IMR-90 (cell line): ENCODE data around the gene ZBTB33. TPM values are rescaled to one million over a fixed set of nuclear protein-coding genes. Genes with fewer than 3 reads are reported as not detected.

ENCODE experiments used
- ATAC-seq: fragments of 200-7000 bp; cut with Tn5 transposase; 2 replicates; pipeline ENCODE4 v1.9.1; 2020; ENCODE audit warnings: low read depth, mild to moderate bottlenecking, moderate library complexity
- BruUV-seq: library from RNA; stranded (reverse); fragments of 400-500 nt; replicated peaks from 2 replicates; lab custom pipeline; 2021; lab: Mats Ljungman, UMichigan
- CTCF ChIA-PET: fragments of 300-600 bp; formaldehyde crosslinking; extraction: SDS; loops from one replicate; lab custom pipeline; 2021; ENCODE audit warnings: antibody characterized with exemption; lab: Yijun Ruan, JAX
- POLR2A ChIA-PET: fragments of 300-600 bp; sonication (Branson Sonifier 250); formaldehyde crosslinking; loops from one replicate; lab custom pipeline; 2022; ENCODE audit warnings: antibody characterized with exemption; ENCODE audit not compliant: unreplicated experiment; lab: Charles Lee
- DNase-seq: peaks from one replicate; pipeline ENCODE4 v3.0.0; 2013
- H2AFZ ChIP-seq: replicated peaks from 2 replicates; pipeline ENCODE3; 2013; ENCODE audit warnings: low read length, mild to moderate bottlenecking; ENCODE audit not compliant: poor library complexity
- H2AK5ac ChIP-seq: 2 replicates; pipeline ENCODE4 v1.6.1; 2013; ENCODE audit warnings: low read depth, low read length, inconsistent platforms
- H2AK9ac ChIP-seq: replicated peaks from 2 replicates; pipeline ENCODE3; 2013; ENCODE audit warnings: mild to moderate bottlenecking, low read depth, low read length, moderate library complexity; ENCODE audit not compliant: poor library complexity
- H2BK120ac ChIP-seq: 2 replicates; pipeline ENCODE4 v1.6.1; 2013; ENCODE audit warnings: low read depth, low read length, inconsistent platforms
- H2BK15ac ChIP-seq: 3 replicates; pipeline ENCODE4 v1.6.1; 2013; ENCODE audit warnings: low read depth, low read length, inconsistent platforms
- H2BK20ac ChIP-seq: 2 replicates; pipeline ENCODE4 v1.6.1; 2013; ENCODE audit warnings: low read depth, mild to moderate bottlenecking, inconsistent platforms, low read length, moderate library complexity
- H2BK5ac ChIP-seq: 2 replicates; pipeline ENCODE4 v1.6.1; 2013; ENCODE audit warnings: mild to moderate bottlenecking, low read depth, low read length, inconsistent platforms; ENCODE audit not compliant: poor library complexity, severe bottlenecking
- H3K14ac ChIP-seq: replicated peaks from 2 replicates; pipeline ENCODE4 v1.6.1; 2013; ENCODE audit warnings: low read depth, low read length, inconsistent platforms
- H3K18ac ChIP-seq: 2 replicates; pipeline ENCODE4 v1.6.1; 2013; ENCODE audit warnings: low read depth, low read length, control low read depth
- H3K23ac ChIP-seq: 2 replicates; pipeline ENCODE4 v1.6.1; 2013; ENCODE audit warnings: low read depth, low read length, inconsistent platforms
- H3K27ac ChIP-seq: 2 replicates; pipeline ENCODE4 v1.5.1; 2013; ENCODE audit warnings: mild to moderate bottlenecking, control low read depth, low read length; ENCODE audit not compliant: insufficient read depth
- H3K27me3 ChIP-seq: 2 replicates; pipeline ENCODE4 v1.6.1; 2013; ENCODE audit warnings: low read length; ENCODE audit not compliant: control insufficient read depth, insufficient read depth
- H3K36me3 ChIP-seq: 2 replicates; pipeline ENCODE4 v1.6.1; 2013; ENCODE audit warnings: low read length, mixed read lengths; ENCODE audit not compliant: control insufficient read depth, insufficient read depth
- H3K4ac ChIP-seq: 2 replicates; pipeline ENCODE4 v1.6.1; 2013; ENCODE audit warnings: low read depth, low read length, inconsistent platforms
- H3K4me1 ChIP-seq: 2 replicates; pipeline ENCODE4 v1.6.1; 2013; ENCODE audit warnings: low read length, mixed read lengths; ENCODE audit not compliant: control insufficient read depth, insufficient read depth
- H3K4me2 ChIP-seq: 2 replicates; pipeline ENCODE4 v1.6.1; 2013; ENCODE audit warnings: low read depth, mild to moderate bottlenecking, control low read depth, low read length, moderate library complexity
- H3K4me3 ChIP-seq: 2 replicates; pipeline ENCODE4 v1.5.1; 2013; ENCODE audit warnings: low read depth, mild to moderate bottlenecking, control low read depth, low read length, moderate library complexity; ENCODE audit not compliant: insufficient read depth
- H3K56ac ChIP-seq: 2 replicates; pipeline ENCODE4 v1.6.1; 2013; ENCODE audit warnings: low read length, inconsistent platforms; ENCODE audit not compliant: insufficient read depth; ENCODE audit errors: extremely low read depth
- H3K79me1 ChIP-seq, 2 experiments: 2 replicates each; pipeline ENCODE4 v1.6.1; 2013; ENCODE audit warnings: low read length in 2 of 2, inconsistent platforms in 1 of 2, low read depth in 1 of 2
- H3K9ac ChIP-seq: 2 replicates; pipeline ENCODE4 v1.6.1; 2013; ENCODE audit warnings: low read depth, low read length, control low read depth
- H3K9me1 ChIP-seq: 2 replicates; pipeline ENCODE4 v1.6.1; 2013; ENCODE audit warnings: low read length, inconsistent platforms; ENCODE audit not compliant: insufficient read depth
- H3K9me3 ChIP-seq: 2 replicates; pipeline ENCODE4 v1.6.1; 2013; ENCODE audit warnings: low read length; ENCODE audit not compliant: control insufficient read depth, insufficient read depth
- H4K20me1 ChIP-seq: 2 replicates; pipeline ENCODE4 v1.6.1; 2013; ENCODE audit warnings: low read length, inconsistent platforms; ENCODE audit not compliant: insufficient read depth
- H4K5ac ChIP-seq: 2 replicates; pipeline ENCODE4 v1.6.1; 2013; ENCODE audit warnings: mild to moderate bottlenecking, low read depth, low read length, control low read depth
- H4K8ac ChIP-seq, 2 experiments: 2 replicates each; pipeline ENCODE4 v1.6.1; 2013; ENCODE audit warnings: low read depth in 2 of 2, low read length in 2 of 2, control low read depth in 1 of 2, inconsistent platforms in 1 of 2
- H4K91ac ChIP-seq: 2 replicates; pipeline ENCODE4 v1.6.1; 2013; ENCODE audit warnings: low read depth, low read length, inconsistent platforms; ENCODE audit not compliant: insufficient read depth
- BHLHE40 ChIP-seq: fragments of 150-350 bp; IDR thresholded peaks from 2 replicates; pipeline ENCODE4 v1.6.1; 2016; ENCODE audit warnings: mild to moderate bottlenecking, low read depth, low read length
- CEBPB ChIP-seq: IDR thresholded peaks from 2 replicates; pipeline ENCODE4 v1.6.1; 2012; ENCODE audit warnings: low read depth, low read length, improper control_type of control experiment
- CHD1 ChIP-seq: IDR thresholded peaks from 2 replicates; pipeline ENCODE4 v1.6.1; 2012; ENCODE audit warnings: low read depth, low read length, improper control_type of control experiment
- FOS ChIP-seq: fragments of 150-350 bp; IDR thresholded peaks from 2 replicates; pipeline ENCODE4 v1.6.1; 2016; ENCODE audit warnings: low read depth, low read length
- MAFK ChIP-seq: IDR thresholded peaks from 2 replicates; pipeline ENCODE4 v1.6.1; 2012; ENCODE audit warnings: low read depth, low read length, improper control_type of control experiment
- MAZ ChIP-seq: IDR thresholded peaks from 2 replicates; pipeline ENCODE4 v1.6.1; 2012; ENCODE audit warnings: low read depth, mild to moderate bottlenecking, low read length, improper control_type of control experiment, moderate library complexity, borderline replicate concordance
- MXI1 ChIP-seq: IDR thresholded peaks from 2 replicates; pipeline ENCODE4 v1.6.1; 2012; ENCODE audit warnings: low read depth, mild to moderate bottlenecking, low read length, moderate library complexity, borderline replicate concordance
- NFE2L2 ChIP-seq: fragments of 150-350 bp; IDR thresholded peaks from 2 replicates; pipeline ENCODE4 v1.6.1; 2016; ENCODE audit warnings: low read depth, mild to moderate bottlenecking, low read length
- POLR2A ChIP-seq: IDR thresholded peaks from 2 replicates; pipeline ENCODE4 v1.6.1; 2012; ENCODE audit warnings: mild to moderate bottlenecking, low read depth, low read length
- RAD21 ChIP-seq: IDR thresholded peaks from 2 replicates; pipeline ENCODE4 v1.6.1; 2012; ENCODE audit warnings: low read length, improper control_type of control experiment
- RCOR1 ChIP-seq: IDR thresholded peaks from 2 replicates; pipeline ENCODE4 v1.6.1; 2012; ENCODE audit warnings: mild to moderate bottlenecking, low read length, improper control_type of control experiment; ENCODE audit not compliant: insufficient replicate concordance
- RFX5 ChIP-seq: IDR thresholded peaks from 2 replicates; pipeline ENCODE4 v1.8.0; 2012; ENCODE audit warnings: low read depth, mild to moderate bottlenecking, low read length, moderate library complexity
- SMC3 ChIP-seq: fragments of 150-350 bp; IDR thresholded peaks from 2 replicates; pipeline ENCODE4 v1.6.1; 2016; ENCODE audit warnings: low read depth, mild to moderate bottlenecking, antibody characterized with exemption, low read length, moderate library complexity
- WGBS, 2 experiments: methylation state at CpG; one replicate each; pipeline versions ENCODE4 v1.1.5 to v1.1.7; 2013; ENCODE audit warnings: missing lambda C conversion rate in 2 of 2; ENCODE audit not compliant: insufficient read length in 1 of 2; ENCODE audit errors: extremely low coverage in 2 of 2; 5-methylcytosine and 5-hydroxymethylcytosine counted together
- dilution Hi-C: fragments of 300-500 bp; cut with HindIII; formaldehyde crosslinking; loops from one replicate; pipeline ENCODE4 v1.14.3; 2018; ENCODE audit warnings: low sequenced_read_pairs; ENCODE audit not compliant: unreplicated experiment
- in situ Hi-C: fragments of 300-500 bp; cut with MboI; formaldehyde crosslinking; loops from 3 replicates; pipeline ENCODE4 v1.14.3; 2019; ENCODE audit warnings: low sequenced_read_pairs, inconsistent platforms, mixed read lengths
- intact Hi-C: fragments of 100-400 bp; cut with micrococcal nuclease; formaldehyde crosslinking; loops from 2 replicates; pipeline ENCODE4 v1.10.0; 2022
- polyA plus RNA-seq, 3 experiments: library from polyadenylated mRNA; depleted of rRNA; stranded (reverse); fragments of >200 nt; gene quantifications; 2 replicates each; pipeline ENCODE4 v1.2.3, GENCODE V29; 2012; ENCODE audit warnings: low replicate concordance in 1 of 3
- total RNA-seq: library from RNA; depleted of rRNA; stranded (reverse); fragments of >200 nt; gene quantifications from 2 replicates; pipeline ENCODE4 v1.2.3, GENCODE V29; 2012
- TF ChIP-seq, protein P1 (sequence below): fragments of 150-350 bp; IDR thresholded peaks from 2 replicates; pipeline ENCODE4 v1.6.1; 2016; ENCODE audit warnings: low read depth, mild to moderate bottlenecking, low read length, moderate library complexity, borderline replicate concordance
- TF ChIP-seq, protein P2 (sequence below): conservative IDR thresholded peaks from 2 replicates; pipeline ENCODE4 v1.5.1; 2012; ENCODE audit warnings: mild to moderate bottlenecking, low read depth, low read length, improper control_type of control experiment
- TF ChIP-seq, protein P3 (sequence below): fragments of 150-350 bp; IDR thresholded peaks from 2 replicates; pipeline ENCODE4 v1.6.1; 2017; ENCODE audit warnings: mild to moderate bottlenecking, antibody characterized with exemption, low read length, low read depth

The ZBTB33 gene
- total and polyA plus RNA-seq, 2 of the 4 experiments (the other 2 are of a cell fraction) = 3.3 to 16.3 TPM

DNA sequence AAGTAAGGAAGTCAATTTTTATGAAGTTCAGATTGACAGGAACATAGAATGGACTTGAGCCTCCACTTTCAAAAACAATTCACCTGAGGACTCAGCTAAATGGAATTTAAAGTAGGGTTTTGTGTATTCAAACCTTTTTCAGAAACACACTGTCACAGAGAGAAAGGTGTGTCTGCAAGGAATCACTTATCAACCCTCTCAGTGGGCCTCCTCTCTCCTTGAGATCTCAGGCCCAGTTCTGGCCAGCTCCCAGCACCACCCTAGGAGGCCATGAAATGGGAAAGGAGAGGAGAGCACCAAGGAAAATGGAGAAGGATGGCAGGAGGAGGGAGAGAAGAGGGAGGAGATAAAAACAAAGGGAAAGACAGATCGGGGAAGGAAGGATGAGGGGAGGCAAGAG lies 32.1 kb downstream of the ZBTB33 start:
- Histone ChIP-seq H3K27me3 (peaks cover 10% of the 10 kb centered on the region), H3K36me3 (no peaks in the 10 kb centered on the region), H2AK5ac (no peak overlapping the region), H3K9me3 (no peaks in the 10 kb centered on the region), H3K56ac (no peak overlapping the region), H2BK15ac (no peak overlapping the region), H3K4ac (no peak overlapping the region), H3K27ac (no peak overlapping the region), H3K9me1 (no peaks in the 10 kb centered on the region), H3K14ac (no peak overlapping the region), H3K9ac (no peak overlapping the region), H3K4me1 (no peaks in the 10 kb centered on the region), H3K79me1 (no peaks in the 10 kb centered on the region), H4K91ac (no peak overlapping the region), H2AK9ac (no peak overlapping the region), H3K4me2 (no peak overlapping the region), H3K18ac (no peak overlapping the region), H3K4me3 (no peak overlapping the region), H2BK20ac (no peak overlapping the region), H4K20me1 (no peaks in the 10 kb centered on the region), H4K5ac (no peak overlapping the region), H3K23ac (no peak overlapping the region), H2BK120ac (no peak overlapping the region), H4K8ac (no peak overlapping the region), H2AFZ (no peak overlapping the region), H2BK5ac (no peak overlapping the region)
- ChIA-PET POLR2A (no interaction called here), CTCF (no interaction called here)
- in situ Hi-C loops = no loop called here
- intact Hi-C loops = no loop called here
- ATAC-seq (no peak), DNase-seq (no peak)
- TF ChIP-seq RCOR1 (no peak), CHD1 (no peak), BHLHE40 (no peak), MAZ (no peak), FOS (no peak), NFE2L2 (no peak), RFX5 (no peak), RAD21 (no peak), MAFK (no peak), SMC3 (no peak), MXI1 (no peak), POLR2A (no peak), CEBPB (no peak)
- TF ChIP-seq, protein P1, sequence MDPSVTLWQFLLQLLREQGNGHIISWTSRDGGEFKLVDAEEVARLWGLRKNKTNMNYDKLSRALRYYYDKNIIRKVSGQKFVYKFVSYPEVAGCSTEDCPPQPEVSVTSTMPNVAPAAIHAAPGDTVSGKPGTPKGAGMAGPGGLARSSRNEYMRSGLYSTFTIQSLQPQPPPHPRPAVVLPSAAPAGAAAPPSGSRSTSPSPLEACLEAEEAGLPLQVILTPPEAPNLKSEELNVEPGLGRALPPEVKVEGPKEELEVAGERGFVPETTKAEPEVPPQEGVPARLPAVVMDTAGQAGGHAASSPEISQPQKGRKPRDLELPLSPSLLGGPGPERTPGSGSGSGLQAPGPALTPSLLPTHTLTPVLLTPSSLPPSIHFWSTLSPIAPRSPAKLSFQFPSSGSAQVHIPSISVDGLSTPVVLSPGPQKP = no peak
- TF ChIP-seq, protein P2, sequence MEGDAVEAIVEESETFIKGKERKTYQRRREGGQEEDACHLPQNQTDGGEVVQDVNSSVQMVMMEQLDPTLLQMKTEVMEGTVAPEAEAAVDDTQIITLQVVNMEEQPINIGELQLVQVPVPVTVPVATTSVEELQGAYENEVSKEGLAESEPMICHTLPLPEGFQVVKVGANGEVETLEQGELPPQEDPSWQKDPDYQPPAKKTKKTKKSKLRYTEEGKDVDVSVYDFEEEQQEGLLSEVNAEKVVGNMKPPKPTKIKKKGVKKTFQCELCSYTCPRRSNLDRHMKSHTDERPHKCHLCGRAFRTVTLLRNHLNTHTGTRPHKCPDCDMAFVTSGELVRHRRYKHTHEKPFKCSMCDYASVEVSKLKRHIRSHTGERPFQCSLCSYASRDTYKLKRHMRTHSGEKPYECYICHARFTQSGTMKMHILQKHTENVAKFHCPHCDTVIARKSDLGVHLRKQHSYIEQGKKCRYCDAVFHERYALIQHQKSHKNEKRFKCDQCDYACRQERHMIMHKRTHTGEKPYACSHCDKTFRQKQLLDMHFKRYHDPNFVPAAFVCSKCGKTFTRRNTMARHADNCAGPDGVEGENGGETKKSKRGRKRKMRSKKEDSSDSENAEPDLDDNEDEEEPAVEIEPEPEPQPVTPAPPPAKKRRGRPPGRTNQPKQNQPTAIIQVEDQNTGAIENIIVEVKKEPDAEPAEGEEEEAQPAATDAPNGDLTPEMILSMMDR = no peak
- TF ChIP-seq, protein P3, sequence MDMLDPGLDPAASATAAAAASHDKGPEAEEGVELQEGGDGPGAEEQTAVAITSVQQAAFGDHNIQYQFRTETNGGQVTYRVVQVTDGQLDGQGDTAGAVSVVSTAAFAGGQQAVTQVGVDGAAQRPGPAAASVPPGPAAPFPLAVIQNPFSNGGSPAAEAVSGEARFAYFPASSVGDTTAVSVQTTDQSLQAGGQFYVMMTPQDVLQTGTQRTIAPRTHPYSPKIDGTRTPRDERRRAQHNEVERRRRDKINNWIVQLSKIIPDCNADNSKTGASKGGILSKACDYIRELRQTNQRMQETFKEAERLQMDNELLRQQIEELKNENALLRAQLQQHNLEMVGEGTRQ = no peak
- dilution Hi-C loops = no loop called here
- no TSS peak for BruUV-seq
- WGBS, 2 experiments = no CpG with 5 or more reads among the region's 1 CpG
